Gastroesophageal sphincter (tissue), 3 donors: ENCODE results near the gene HHAT.

ENCODE experiments used
- EP300 ChIP-seq: sonication (generic); formaldehyde crosslinking; IDR thresholded peaks from one replicate; pipeline ENCODE4 v1.6.1; 2017; ENCODE audit warnings: antibody characterized with exemption, mild to moderate bottlenecking
- POLR2A ChIP-seq, 2 donors: fragments of 450-650 bp; IDR thresholded peaks; one replicate each; pipeline ENCODE4 v1.6.1; 2017; ENCODE audit warnings: antibody characterized with exemption in 2 of 2, mild to moderate bottlenecking in 2 of 2, moderate library complexity in 1 of 2
- POLR2AphosphoS5 ChIP-seq: sonication (generic); formaldehyde crosslinking; IDR thresholded peaks from one replicate; pipeline ENCODE4 v1.6.1; 2017; ENCODE audit warnings: antibody characterized with exemption
- TF ChIP-seq, protein P1 (sequence below), 4 experiments: fragments of 200-600 bp in 2 of 4; fragments of 450-650 bp in 2 of 4; sonication (generic) in 1 of 4; IDR thresholded peaks; one replicate each; pipeline ENCODE4 v1.5.1; 2017 to 2019; ENCODE audit warnings: antibody characterized with exemption in 4 of 4, mild to moderate bottlenecking in 2 of 4, moderate library complexity in 2 of 4

DNA sequence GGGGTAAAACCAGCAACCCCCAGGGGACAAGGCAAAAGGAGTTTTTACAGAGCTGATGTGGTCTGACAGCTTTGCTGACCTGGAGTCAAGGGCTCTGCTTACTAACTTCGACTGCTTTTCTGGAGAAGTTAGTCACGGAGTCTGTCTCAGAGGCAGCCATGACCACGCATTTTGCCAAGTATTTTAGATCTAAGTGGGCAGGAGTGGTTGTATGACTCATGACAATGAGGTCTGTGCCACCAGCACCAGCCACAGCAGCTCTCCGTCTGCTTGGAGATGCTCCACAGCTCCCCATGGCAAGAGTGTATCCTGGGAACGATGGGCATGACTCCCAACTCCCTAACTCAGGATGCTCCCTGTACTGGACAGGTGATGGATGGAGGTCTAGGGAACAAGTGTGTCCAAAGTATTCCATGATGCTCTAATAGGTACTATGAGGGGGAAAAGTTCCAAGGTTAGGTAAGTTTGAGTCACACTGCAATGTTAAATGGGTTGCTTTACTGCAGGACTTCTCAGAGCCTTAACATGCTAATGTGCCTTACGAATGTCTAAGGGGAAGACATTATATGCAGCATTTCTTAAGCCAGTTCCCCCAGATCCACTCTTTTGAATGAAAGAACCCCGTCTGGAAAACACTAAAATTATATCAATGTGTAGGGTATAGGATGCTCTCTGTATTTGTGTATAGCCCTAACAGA lies 359.0 kb downstream of the HHAT start:
- TF ChIP-seq, protein P1, sequence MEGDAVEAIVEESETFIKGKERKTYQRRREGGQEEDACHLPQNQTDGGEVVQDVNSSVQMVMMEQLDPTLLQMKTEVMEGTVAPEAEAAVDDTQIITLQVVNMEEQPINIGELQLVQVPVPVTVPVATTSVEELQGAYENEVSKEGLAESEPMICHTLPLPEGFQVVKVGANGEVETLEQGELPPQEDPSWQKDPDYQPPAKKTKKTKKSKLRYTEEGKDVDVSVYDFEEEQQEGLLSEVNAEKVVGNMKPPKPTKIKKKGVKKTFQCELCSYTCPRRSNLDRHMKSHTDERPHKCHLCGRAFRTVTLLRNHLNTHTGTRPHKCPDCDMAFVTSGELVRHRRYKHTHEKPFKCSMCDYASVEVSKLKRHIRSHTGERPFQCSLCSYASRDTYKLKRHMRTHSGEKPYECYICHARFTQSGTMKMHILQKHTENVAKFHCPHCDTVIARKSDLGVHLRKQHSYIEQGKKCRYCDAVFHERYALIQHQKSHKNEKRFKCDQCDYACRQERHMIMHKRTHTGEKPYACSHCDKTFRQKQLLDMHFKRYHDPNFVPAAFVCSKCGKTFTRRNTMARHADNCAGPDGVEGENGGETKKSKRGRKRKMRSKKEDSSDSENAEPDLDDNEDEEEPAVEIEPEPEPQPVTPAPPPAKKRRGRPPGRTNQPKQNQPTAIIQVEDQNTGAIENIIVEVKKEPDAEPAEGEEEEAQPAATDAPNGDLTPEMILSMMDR (IDR thresholded peaks at IDR 0.05): no peak
- TF ChIP-seq POLR2AphosphoS5: no peak
- TF ChIP-seq EP300: no peak
- no peak for TF ChIP-seq POLR2A (IDR thresholded peaks at IDR 0.05)
